Hepatocyte (in vitro differentiated cells): ENCODE results near the gene SGMS1.

Experiments
- CTCF ChIP-seq: fragments of 200-600 bp; sonication (generic); IDR thresholded peaks from 2 replicates; pipeline ENCODE4 v1.5.1; 2016; ENCODE audit warnings: antibody characterized with exemption, mild to moderate bottlenecking; ENCODE audit not compliant: poor library complexity
- EZH2 ChIP-seq: fragments of 200-600 bp; sonication (generic); IDR thresholded peaks from 2 replicates; pipeline ENCODE4 v1.6.1; 2016; ENCODE audit warnings: antibody characterized with exemption, mild to moderate bottlenecking, borderline replicate concordance
- EZH2phosphoT487 ChIP-seq: fragments of 200-600 bp; sonication (generic); IDR thresholded peaks from one replicate; pipeline ENCODE4 v1.6.1; 2018; ENCODE audit warnings: antibody characterized with exemption, mild to moderate bottlenecking, low read depth, moderate library complexity; ENCODE audit not compliant: unreplicated experiment, severe bottlenecking

DNA sequence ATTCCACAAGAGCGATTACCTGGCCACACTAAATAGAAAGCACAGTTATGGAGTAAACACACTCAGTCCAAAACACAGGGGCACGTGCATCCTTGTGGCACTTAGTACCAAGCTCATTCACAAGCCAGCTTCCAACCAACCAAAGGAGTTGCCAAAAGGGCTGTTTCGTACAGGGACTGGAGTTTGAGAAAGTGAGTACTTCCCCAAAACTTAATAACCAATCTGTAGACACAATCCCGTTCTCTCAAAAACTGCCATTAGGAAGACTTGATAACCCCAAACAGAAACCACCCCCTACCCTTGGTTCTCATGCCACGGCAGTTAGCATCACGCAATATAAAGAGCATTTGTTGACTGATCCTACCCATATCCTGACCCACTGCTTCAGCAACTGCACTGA, 206.3 kb downstream of the SGMS1 start:
- TF ChIP-seq EZH2 (no peak), CTCF (no peak), EZH2phosphoT487 (no peak)
